Suppressor macrophage treated with lipopolysaccharide for 4 hours (primary cell): ENCODE data around the gene HDAC4.

Experiments
- DNase-seq: peaks from one replicate; pipeline ENCODE4 v3.0.0-alpha.2; 2020

HDAC4 gene

GRCh38 chr2:239130041-239130440, 270.8 kb downstream of the HDAC4 start:
- no peak for DNase-seq

GRCh38 chr2:239129147-239129920, 271.5 kb downstream of the HDAC4 start:
- no peak for DNase-seq

DNA sequence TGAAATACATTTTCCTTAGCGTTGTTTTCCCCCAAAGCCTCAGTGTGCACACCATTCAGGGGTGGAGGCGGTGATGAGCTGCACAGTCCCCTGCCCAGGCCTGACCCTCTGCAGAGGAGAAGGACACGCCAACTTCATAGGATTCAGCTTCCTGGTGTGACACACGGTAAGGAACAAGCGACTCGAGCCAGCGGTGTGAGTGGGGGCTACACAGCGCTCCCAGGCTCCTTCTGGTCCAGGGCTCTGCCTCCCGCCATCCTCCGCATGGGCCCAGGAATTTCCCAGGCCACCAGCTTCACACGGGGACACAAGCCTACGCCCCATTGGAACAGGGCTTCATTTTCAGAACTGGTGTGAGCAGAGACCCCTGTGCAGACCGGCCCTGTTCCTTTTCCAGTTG, 272.1 kb downstream of the HDAC4 start:
- DNase-seq, result no peak

DNA sequence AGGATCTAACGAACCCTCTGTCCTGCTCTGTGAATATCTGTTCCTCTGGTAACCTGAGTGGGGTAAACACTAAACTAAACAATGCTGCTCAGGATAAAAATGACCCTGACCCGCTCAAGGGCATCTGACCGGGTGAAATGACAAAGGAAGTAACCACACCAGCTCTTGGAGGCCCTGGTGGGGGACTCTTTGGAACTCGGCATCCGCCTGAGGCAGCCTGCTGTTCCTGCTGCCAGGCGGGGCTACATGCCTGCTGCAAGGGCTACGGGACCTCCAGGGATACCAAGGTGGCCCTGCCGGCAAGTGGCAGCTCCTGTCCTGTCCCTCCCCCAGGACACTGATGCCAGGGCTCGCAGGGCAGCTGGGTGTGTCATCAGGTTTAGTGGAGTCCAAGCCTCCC, 273.3 kb downstream of the HDAC4 start:
- DNase-seq, result no peak

GRCh38 chr2:239125726-239126675, 274.8 kb downstream of the HDAC4 start:
- DNase-seq, result no peak

GRCh38 chr2:239124152-239124899, 276.5 kb downstream of the HDAC4 start:
- no peak for DNase-seq

- DNase-seq, result no peak
These were observed 278.3 kb downstream of the HDAC4 start for GRCh38 chr2:239122421-239123110.

GRCh38 chr2:239121600-239122012, 279.2 kb downstream of the HDAC4 start:
- DNase-seq, result no peak

DNA sequence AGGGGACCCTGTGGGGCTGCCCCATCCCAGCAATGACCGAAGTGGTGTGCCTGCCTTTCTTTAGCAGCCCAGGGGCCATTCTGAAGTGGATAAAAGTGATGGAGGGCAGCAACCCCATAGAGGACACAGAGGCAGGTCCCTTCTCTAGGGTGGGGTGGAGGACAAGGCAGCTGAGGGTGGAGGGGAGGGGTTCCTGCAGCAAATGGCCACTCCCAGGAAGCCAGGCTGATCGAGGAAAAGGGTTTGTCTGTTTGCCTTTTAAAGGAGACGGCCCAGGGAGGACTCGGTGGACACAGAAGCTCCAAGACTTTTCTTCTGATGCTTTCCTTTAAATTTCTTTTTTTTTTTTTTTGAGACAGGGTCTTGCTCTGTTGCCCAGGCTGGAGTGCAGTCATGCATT, 280.2 kb downstream of the HDAC4 start:
- DNase-seq, result no peak

DNA sequence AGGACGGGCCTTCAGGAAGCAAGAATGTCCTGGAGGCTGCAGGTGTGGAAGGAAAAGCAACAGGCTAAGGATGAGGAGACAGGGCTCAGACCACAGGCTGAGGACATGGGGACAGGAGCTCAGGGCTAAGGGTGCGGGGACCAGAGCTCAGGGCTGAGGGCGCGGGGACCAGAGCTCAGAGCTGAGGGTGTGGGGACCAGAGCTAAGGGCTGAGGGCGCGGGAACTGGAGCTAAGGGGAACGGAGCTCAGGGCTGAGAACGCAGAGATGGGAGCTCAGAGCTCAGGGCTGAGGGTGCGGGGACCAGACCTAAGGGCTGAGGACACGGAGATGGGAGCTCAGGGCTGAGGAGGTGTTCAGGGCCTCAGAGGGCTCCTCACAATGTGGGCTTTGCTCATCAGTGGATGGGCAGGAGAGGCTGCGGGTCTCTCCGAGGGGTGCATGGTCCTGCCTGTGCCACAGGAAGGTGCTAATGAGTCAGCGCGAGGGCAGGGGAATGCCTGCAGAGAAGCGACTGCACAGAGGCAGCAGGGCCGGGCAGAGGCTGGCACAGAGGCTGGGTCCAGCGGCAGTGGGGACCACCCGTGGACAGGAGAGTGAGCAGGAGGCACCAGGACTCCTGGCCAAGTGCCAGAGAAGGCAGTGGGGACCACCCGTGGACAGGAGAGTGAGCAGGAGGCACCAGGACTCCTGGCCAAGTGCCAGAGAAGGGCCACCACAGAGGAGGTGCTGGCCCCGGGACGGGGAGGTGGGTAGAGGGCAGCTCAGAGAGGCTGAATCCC, 281.3 kb downstream of the HDAC4 start:
- DNase-seq, result no peak

DNA sequence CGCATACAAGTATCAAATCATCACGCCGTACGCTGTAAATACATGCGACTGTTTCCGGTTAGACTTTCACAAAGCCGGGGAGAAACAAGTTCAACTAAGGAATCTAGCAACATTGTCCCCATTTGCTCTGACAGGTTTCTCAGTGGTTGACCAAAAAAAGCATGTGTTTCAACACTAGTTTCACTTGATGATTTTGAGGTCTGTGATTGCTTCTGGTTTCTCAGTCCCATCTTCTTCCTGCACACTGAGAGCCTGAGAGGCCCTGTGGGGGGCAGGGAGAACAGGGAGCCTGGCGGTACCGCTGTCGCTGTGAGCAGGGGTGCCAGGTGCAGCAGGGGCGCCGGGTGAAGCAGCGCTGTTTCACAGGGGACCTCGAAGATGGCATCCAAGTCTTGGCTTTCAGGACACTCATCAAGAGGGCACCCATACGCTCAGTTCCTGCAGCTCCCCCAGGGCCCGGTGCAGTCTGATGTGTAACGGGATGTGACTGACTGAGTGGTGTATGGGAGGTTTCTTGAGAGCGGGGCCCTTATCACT, 282.1 kb downstream of the HDAC4 start:
- DNase-seq, result peak; percentile 12

DNA sequence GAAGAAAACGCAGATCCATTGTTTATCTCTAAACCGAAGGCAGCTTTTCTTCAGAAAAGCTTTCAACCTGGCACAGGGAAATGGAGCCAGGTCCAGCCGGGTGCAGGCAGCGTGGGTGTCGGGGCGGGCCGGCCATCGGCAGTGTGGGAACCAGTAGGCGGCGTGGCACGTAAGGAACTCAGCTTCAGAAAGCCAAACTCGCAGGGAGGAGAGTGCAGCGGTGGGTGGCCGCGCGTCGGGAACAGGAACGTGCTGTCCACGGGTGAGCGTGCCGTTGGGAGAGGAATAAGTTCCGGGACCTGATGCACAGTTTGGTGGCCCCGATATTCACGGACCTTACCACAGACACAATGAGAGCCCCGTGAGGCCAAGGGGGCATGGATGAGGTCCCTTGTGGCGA, 282.6 kb downstream of the HDAC4 start:
- DNase-seq, result no peak

- DNase-seq, result no peak
These were observed 283.0 kb downstream of the HDAC4 start for GRCh38 chr2:239117831-239118230.

- DNase-seq, result no peak
These were observed 284.2 kb downstream of the HDAC4 start for GRCh38 chr2:239116456-239117246.

DNA sequence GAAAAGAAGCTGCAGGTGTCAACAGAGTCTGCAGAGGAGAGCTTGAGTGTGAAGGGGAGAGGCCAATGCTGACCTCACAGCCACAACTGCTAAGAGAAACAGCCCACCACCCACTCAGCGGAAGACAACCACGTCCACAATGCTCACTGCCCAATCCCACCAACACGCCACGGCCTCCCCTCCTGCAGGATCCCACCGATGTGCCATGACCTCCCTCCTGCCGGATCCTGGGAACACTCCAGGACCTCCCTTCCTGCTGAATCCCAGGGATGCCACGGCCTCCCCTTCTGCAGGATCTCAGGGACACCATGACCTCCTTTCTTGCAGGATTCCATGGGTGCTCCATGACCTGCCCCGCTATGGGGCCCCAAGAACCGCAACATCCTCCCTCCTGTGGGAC, 285.2 kb downstream of the HDAC4 start:
- no peak for DNase-seq

DNA sequence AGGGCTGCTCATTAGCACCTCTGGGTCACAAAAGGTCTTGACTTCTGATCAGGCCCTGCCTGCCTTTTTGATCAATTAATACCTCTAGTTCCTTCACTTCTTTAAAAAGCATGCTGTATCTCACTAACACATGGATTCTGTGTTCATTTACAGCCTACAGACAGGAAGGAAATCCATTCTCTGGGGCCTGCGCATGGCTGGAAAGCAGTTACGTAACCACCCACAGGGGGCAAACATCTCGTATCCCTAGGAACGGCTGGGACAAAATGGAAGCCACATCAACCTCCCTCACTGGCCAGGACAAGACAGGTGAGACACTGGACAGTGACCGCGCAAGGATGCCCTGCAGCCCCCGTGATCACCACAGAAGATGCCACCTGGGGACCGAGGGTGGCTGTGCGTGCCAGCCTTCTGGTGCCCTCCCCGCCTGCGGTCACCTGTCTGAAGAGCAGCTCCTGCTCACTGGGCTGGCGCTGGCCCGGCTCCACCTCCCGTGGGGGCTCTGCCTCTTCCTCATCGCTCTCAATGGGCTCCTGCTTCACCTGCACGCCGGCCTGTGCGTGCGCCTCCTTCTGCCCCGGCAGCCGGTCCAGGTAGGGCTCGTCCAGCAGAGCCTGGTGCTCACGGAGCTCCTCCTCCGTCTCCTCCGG, 286.1 kb downstream of the HDAC4 start:
- no peak for DNase-seq

DNA sequence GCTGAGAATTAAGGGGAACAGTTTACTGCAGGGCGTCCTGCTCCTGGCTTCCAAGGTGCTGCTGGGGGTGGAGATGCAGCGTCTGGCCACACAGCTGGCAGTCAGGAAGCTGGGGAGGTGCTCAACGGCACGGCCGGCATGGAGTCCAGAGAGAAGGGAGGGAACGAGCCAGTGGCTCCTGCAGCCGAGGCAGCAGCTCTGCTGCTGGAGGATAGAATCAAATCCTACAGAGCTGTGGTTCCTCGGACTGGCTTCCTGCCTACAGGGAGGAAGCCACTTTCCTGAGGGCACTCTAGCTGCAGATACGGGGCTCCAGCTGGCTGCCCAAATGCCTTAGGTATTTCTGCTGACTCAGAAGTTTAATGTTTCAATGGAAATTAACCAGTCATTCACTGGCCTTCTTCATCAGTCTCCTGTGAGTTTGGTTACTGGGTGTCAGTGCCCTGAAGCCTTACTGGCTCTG, 286.7 kb downstream of the HDAC4 start:
- DNase-seq, result no peak

DNA sequence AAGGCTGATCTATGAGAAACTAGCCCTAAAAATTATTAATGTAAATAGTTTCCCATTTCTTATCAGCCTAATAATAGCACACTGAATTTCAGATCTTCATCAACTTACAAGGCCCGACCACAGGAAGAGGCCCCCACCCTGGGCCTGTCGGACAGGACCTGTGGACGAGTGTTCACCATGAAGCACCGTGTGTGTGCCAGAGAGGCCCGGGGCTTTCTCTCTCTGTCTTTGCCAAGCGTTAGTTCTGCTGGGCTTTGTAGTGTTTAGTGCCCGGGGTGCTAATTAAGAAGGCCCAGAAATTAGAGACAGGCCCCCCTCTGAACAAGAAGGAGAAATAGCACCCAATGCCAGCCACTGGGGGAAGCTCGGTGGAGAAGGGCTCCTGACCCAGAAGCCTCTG, 287.2 kb downstream of the HDAC4 start:
- DNase-seq, result no peak

GRCh38 chr2:239113171-239113570, 287.6 kb downstream of the HDAC4 start:
- no peak for DNase-seq
